AG04449 (cell line): ENCODE measurements around the gene MGAT5.

Experiments used
- CTCF ChIA-PET: fragments of 350-600 bp; formaldehyde crosslinking; extraction: SDS; loops from one replicate; lab custom pipeline; 2021; ENCODE audit warnings: antibody characterized with exemption; lab: Yijun Ruan, JAX
- POLR2A ChIA-PET: fragments of 400-600, 350-600 bp; formaldehyde crosslinking; extraction: SDS; loops from one replicate; lab custom pipeline; 2020; ENCODE audit warnings: antibody characterized with exemption, inconsistent platforms; lab: Yijun Ruan, JAX
- DNase-seq: peaks from one replicate; pipeline ENCODE4 v3.0.0-alpha.2; 2010; ENCODE audit warnings: low read depth, low spot score
- H3K4me3 ChIP-seq: 2 replicates; pipeline ENCODE4 v1.5.1; 2011; ENCODE audit warnings: low read depth, mild to moderate bottlenecking, control low read depth, low read length
- TF ChIP-seq, protein P1 (sequence below): IDR thresholded peaks from one replicate; pipeline ENCODE4 v1.5.1; 2011; ENCODE audit warnings: mild to moderate bottlenecking, moderate library complexity, low read length, control low read depth, inconsistent platforms; ENCODE audit not compliant: insufficient read depth; ENCODE audit errors: missing control alignments

Gene MGAT5

DNA sequence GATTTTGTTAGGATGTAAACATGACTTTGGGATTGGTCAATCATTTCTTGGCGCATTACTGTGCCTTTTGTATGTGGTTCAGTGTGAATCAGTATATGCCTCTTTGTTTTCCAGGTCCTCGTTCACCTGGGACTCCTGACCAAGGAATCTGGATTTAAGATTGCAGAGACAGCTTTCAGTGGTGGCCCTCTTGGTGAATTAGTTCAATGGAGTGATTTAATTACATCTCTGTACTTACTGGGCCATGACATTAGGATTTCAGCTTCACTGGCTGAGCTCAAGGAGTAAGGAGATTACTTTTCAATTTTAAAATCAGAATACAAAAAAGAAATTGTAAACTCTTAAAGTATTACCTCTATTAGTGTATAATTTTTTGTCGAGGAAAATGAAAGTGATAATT is 87.6 kb downstream of the MGAT5 start:
- TF ChIP-seq, protein P1, sequence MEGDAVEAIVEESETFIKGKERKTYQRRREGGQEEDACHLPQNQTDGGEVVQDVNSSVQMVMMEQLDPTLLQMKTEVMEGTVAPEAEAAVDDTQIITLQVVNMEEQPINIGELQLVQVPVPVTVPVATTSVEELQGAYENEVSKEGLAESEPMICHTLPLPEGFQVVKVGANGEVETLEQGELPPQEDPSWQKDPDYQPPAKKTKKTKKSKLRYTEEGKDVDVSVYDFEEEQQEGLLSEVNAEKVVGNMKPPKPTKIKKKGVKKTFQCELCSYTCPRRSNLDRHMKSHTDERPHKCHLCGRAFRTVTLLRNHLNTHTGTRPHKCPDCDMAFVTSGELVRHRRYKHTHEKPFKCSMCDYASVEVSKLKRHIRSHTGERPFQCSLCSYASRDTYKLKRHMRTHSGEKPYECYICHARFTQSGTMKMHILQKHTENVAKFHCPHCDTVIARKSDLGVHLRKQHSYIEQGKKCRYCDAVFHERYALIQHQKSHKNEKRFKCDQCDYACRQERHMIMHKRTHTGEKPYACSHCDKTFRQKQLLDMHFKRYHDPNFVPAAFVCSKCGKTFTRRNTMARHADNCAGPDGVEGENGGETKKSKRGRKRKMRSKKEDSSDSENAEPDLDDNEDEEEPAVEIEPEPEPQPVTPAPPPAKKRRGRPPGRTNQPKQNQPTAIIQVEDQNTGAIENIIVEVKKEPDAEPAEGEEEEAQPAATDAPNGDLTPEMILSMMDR: no peak
- CTCF ChIA-PET: interaction anchor here (1.0 to 1.3 kb wide), 2 partner anchors 110 to 223 kb away, joined by 3 read pairs; no protein-coding TSS in a partner anchor
- no peak overlapping the region for H3K4me3 ChIP-seq

GRCh38 chr2:134344954-134345697 is 91.3 kb downstream of the MGAT5 start:
- TF ChIP-seq, protein P1: no peak
- no peak overlapping the region for H3K4me3 ChIP-seq
- ChIA-PET CTCF (interaction anchor here (1.5 kb wide), 1 partner anchor 8 kb away, joined by 3 read pairs; no protein-coding TSS in a partner anchor), POLR2A (no interaction called here)
- no peak for DNase-seq

More for the DNA sequence above, 87.6 kb downstream of the MGAT5 start:
- POLR2A ChIA-PET: no interaction called here
- DNase-seq: no peak

GRCh38 chr2:134346141-134346540 is 92.3 kb downstream of the MGAT5 start:
- CTCF ChIA-PET: interaction anchor here (0.5 to 1.5 kb wide), 4 partner anchors 9 to 207 kb away, joined by 3 read pairs; no protein-coding TSS in a partner anchor
- no peak for DNase-seq
- TF ChIP-seq, protein P1: no peak
- POLR2A ChIA-PET: no interaction called here
- H3K4me3 ChIP-seq: no peak overlapping the region

GRCh38 chr2:134347756-134348155 is 93.9 kb downstream of the MGAT5 start:
- ChIA-PET POLR2A (interaction anchor here (1.0 to 1.2 kb wide), 3 partner anchors 11 to 228 kb away, joined by 3 read pairs; no protein-coding TSS in a partner anchor), CTCF (interaction anchor here (1.0 to 3.8 kb wide), 6 partner anchors 10 to 172 kb away, joined by 3 to 12 read pairs (median 4); no protein-coding TSS in a partner anchor)
- no peak overlapping the region for H3K4me3 ChIP-seq
- TF ChIP-seq, protein P1: no peak
- no peak for DNase-seq

- DNase-seq: no peak
- H3K4me3 ChIP-seq: no peak overlapping the region
- ChIA-PET POLR2A (interaction anchor here (1.0 to 1.2 kb wide), 3 partner anchors 11 to 229 kb away, joined by 3 read pairs; no protein-coding TSS in a partner anchor), CTCF (interaction anchor here (0.7 to 3.8 kb wide), 8 partner anchors 10 to 241 kb away, joined by 3 to 12 read pairs (median 4); no protein-coding TSS in a partner anchor)
- TF ChIP-seq, protein P1: no peak
Measured at GRCh38 chr2:134348239-134348638, 94.4 kb downstream of the MGAT5 start.

GRCh38 chr2:134348760-134349159 is 94.9 kb downstream of the MGAT5 start:
- H3K4me3 ChIP-seq: no peak overlapping the region
- CTCF ChIA-PET: interaction anchor here (0.7 to 3.8 kb wide), 9 partner anchors 22 to 242 kb away, joined by 3 to 12 read pairs (median 4); no protein-coding TSS in a partner anchor
- no peak for DNase-seq
- TF ChIP-seq, protein P1: no peak
- POLR2A ChIA-PET: interaction anchor here (1.0 to 1.2 kb wide), 2 partner anchors 12 to 13 kb away, joined by 3 read pairs; no protein-coding TSS in a partner anchor
